H1 (cell line): ENCODE results near the gene SLC25A39. TPM values are rescaled to one million over a fixed set of nuclear protein-coding genes. Genes with fewer than 3 reads are reported as not detected.

Source experiments
- CTCF ChIA-PET: fragments of 300-600 bp; sonication (Branson Sonifier 250); formaldehyde crosslinking; loops from one replicate; lab custom pipeline; 2021; ENCODE audit not compliant: partially characterized antibody; lab: Charles Lee
- POLR2A ChIA-PET: fragments of 300-600 bp; sonication (Branson Sonifier 250); formaldehyde crosslinking; loops from one replicate; lab custom pipeline; 2021; ENCODE audit warnings: inconsistent platforms; ENCODE audit not compliant: partially characterized antibody; lab: Charles Lee
- DNase-seq, 2 experiments: peaks; one replicate each; pipeline versions ENCODE4 v3.0.0 to v3.0.0-alpha.2; 2010 to 2022; ENCODE audit warnings: low spot score in 2 of 2, low read depth in 1 of 2, mixed read lengths in 1 of 2
- FAIRE-seq: peaks from 2 replicates; lab custom pipeline; 2011; peaks lifted over from hg19 to GRCh38; lab: Jason Lieb, UNC
- H2AFZ ChIP-seq: 2 replicates; pipeline ENCODE4 v1.8.1; 2012; ENCODE audit warnings: low read length, inconsistent platforms
- H2AK5ac ChIP-seq: 2 replicates; pipeline ENCODE4 v1.6.1; 2013; ENCODE audit warnings: low read depth, low read length
- H2BK120ac ChIP-seq: replicated peaks from 2 replicates; pipeline ENCODE3; 2013; ENCODE audit warnings: low read depth, low read length, inconsistent platforms
- H2BK12ac ChIP-seq: 2 replicates; pipeline ENCODE4 v1.6.1; 2013; ENCODE audit warnings: low read depth, low read length
- H2BK15ac ChIP-seq: 2 replicates; pipeline ENCODE4 v1.6.1; 2013; ENCODE audit warnings: low read length
- H2BK20ac ChIP-seq: 2 replicates; pipeline ENCODE4 v1.6.1; 2013; ENCODE audit warnings: low read length
- H2BK5ac ChIP-seq: 2 replicates; pipeline ENCODE4 v1.6.1; 2013; ENCODE audit warnings: low read depth, low read length
- H3K14ac ChIP-seq: 2 replicates; pipeline ENCODE4 v1.6.1; 2013; ENCODE audit warnings: inconsistent platforms; ENCODE audit not compliant: insufficient read length
- H3K18ac ChIP-seq: 2 replicates; pipeline ENCODE4 v1.6.1; 2013; ENCODE audit warnings: low read length; ENCODE audit errors: extremely low read depth
- H3K23ac ChIP-seq: 2 replicates; pipeline ENCODE4 v1.6.1; 2013; ENCODE audit warnings: inconsistent platforms; ENCODE audit not compliant: insufficient read length
- H3K23me2 ChIP-seq: 2 replicates; pipeline ENCODE4 v1.6.1; 2013; ENCODE audit warnings: low read depth, low read length
- H3K27ac ChIP-seq: 2 replicates; pipeline ENCODE4 v1.6.1; 2011; ENCODE audit warnings: low read depth, low read length, inconsistent platforms
- H3K27me3 ChIP-seq, 4 experiments: replicated peaks in 1 of 4; 1 replicate in 1 of 4; 2 replicates in 3 of 4; pipeline versions ENCODE4 v1.6.1 to v1.8.1; 2011 to 2013; ENCODE audit warnings: low read length in 3 of 4, mild to moderate bottlenecking in 3 of 4, inconsistent platforms in 2 of 4, mixed read lengths in 2 of 4, moderate library complexity in 1 of 4; ENCODE audit not compliant: control insufficient read depth in 3 of 4, insufficient read depth in 3 of 4; ENCODE audit errors: extremely low read depth in 1 of 4
- H3K36me3 ChIP-seq, 4 experiments: 2 replicates each; pipeline versions ENCODE4 v1.6.1 to v1.8.1; 2011 to 2013; ENCODE audit warnings: mild to moderate bottlenecking in 4 of 4, low read length in 3 of 4, moderate library complexity in 2 of 4, control low read depth in 1 of 4, inconsistent platforms in 1 of 4; ENCODE audit not compliant: insufficient read depth in 4 of 4, control insufficient read depth in 2 of 4
- H3K4ac ChIP-seq: replicated peaks from 2 replicates; pipeline ENCODE3; 2013; ENCODE audit warnings: low read length, low read depth, mixed read lengths, inconsistent platforms; ENCODE audit not compliant: insufficient read length
- H3K4me1 ChIP-seq, 4 experiments: replicated peaks in 1 of 4; 1 replicate in 1 of 4; 2 replicates in 3 of 4; pipeline versions ENCODE4 v1.6.1 to v1.8.1; 2011 to 2013; ENCODE audit warnings: low read length in 3 of 4, inconsistent platforms in 2 of 4, mixed read lengths in 1 of 4; ENCODE audit not compliant: insufficient read depth in 4 of 4, control insufficient read depth in 3 of 4
- H3K4me2 ChIP-seq, 2 experiments: 2 replicates each; pipeline versions ENCODE4 v1.6.1 to v1.8.1; 2011 to 2013; ENCODE audit warnings: low read depth in 2 of 2, low read length in 2 of 2, control low read depth in 1 of 2, inconsistent platforms in 1 of 2, mild to moderate bottlenecking in 1 of 2; ENCODE audit not compliant: insufficient read depth in 1 of 2
- H3K4me3 ChIP-seq, 4 experiments: fragments of 200-600, 300-600 bp in 1 of 4; sonication (generic), shearing (Covaris generic), sonication (Bioruptor Twin) in 1 of 4; 2 replicates each; pipeline versions ENCODE4 v1.5.1 to v1.8.1; 2011 to 2016; ENCODE audit warnings: low read length in 4 of 4, low read depth in 3 of 4, control low read depth in 2 of 4, inconsistent platforms in 2 of 4, mild to moderate bottlenecking in 2 of 4, mixed read lengths in 1 of 4, moderate library complexity in 1 of 4; ENCODE audit not compliant: insufficient read depth in 2 of 4; ENCODE audit errors: extremely low read depth in 1 of 4
- H3K56ac ChIP-seq: replicated peaks from 2 replicates; pipeline ENCODE3; 2013; ENCODE audit warnings: low read depth, mild to moderate bottlenecking, mixed read lengths, low read length, inconsistent platforms; ENCODE audit not compliant: insufficient read length
- H3K79me1 ChIP-seq: 2 replicates; pipeline ENCODE4 v1.6.1; 2013; ENCODE audit warnings: low read depth, low read length, control low read depth
- H3K79me2 ChIP-seq, 2 experiments: 2 replicates each; pipeline versions ENCODE4 v1.6.1 to v1.8.1; 2012 to 2013; ENCODE audit warnings: low read length in 2 of 2, mild to moderate bottlenecking in 2 of 2, inconsistent platforms in 1 of 2; ENCODE audit not compliant: insufficient read depth in 2 of 2, control insufficient read depth in 1 of 2
- H3K9ac ChIP-seq, 4 experiments: replicated peaks in 1 of 4; 1 replicate in 1 of 4; 2 replicates in 3 of 4; pipeline versions ENCODE4 v1.6.1 to v1.8.1; 2011 to 2013; ENCODE audit warnings: low read depth in 3 of 4, low read length in 3 of 4, control low read depth in 2 of 4, mild to moderate bottlenecking in 2 of 4, moderate library complexity in 2 of 4, inconsistent platforms in 1 of 4; ENCODE audit errors: extremely low read depth in 1 of 4
- H3K9me3 ChIP-seq, 2 experiments: 2 replicates each; pipeline versions ENCODE4 v1.6.1 to v1.8.1; 2012 to 2013; ENCODE audit warnings: mild to moderate bottlenecking in 2 of 2, moderate library complexity in 2 of 2, control low read depth in 1 of 2, inconsistent platforms in 1 of 2, low read depth in 1 of 2, low read length in 1 of 2, mixed read lengths in 1 of 2; ENCODE audit not compliant: insufficient read depth in 2 of 2
- H4K20me1 ChIP-seq, 2 experiments: replicated peaks in 1 of 2; 2 replicates each; pipeline versions ENCODE3 to v1.8.1; 2011 to 2013; ENCODE audit warnings: inconsistent platforms in 2 of 2, low read length in 2 of 2, mild to moderate bottlenecking in 1 of 2; ENCODE audit not compliant: insufficient read depth in 2 of 2, control insufficient read depth in 1 of 2
- H4K5ac ChIP-seq: 2 replicates; pipeline ENCODE4 v1.6.1; 2013; ENCODE audit warnings: low read length, low read depth, mixed read lengths, inconsistent platforms; ENCODE audit not compliant: insufficient read length
- H4K8ac ChIP-seq: 2 replicates; pipeline ENCODE4 v1.8.0; 2013; ENCODE audit warnings: mild to moderate bottlenecking, moderate library complexity, low read length, inconsistent platforms; ENCODE audit not compliant: insufficient read depth; ENCODE audit errors: extremely low read depth
- H4K91ac ChIP-seq: replicated peaks from 2 replicates; pipeline ENCODE3; 2013; ENCODE audit warnings: low read length, mixed read lengths, inconsistent platforms; ENCODE audit not compliant: insufficient read length
- CBX8 ChIP-seq: fragments of 300-800, 300-1000 bp; sonication (generic); IDR thresholded peaks from 2 replicates; pipeline ENCODE4 v1.7.1; 2016; ENCODE audit warnings: low read depth, low read length, borderline replicate concordance
- E2F6 ChIP-seq: IDR thresholded peaks from 2 replicates; pipeline ENCODE4 v1.6.1; 2012; ENCODE audit warnings: inconsistent platforms
- FOSL1 ChIP-seq: IDR thresholded peaks from 2 replicates; pipeline ENCODE4 v1.6.1; 2011; ENCODE audit warnings: mild to moderate bottlenecking, low read depth, low read length, moderate library complexity; ENCODE audit not compliant: insufficient read depth
- KDM5A ChIP-seq: fragments of 200-600 bp; IDR thresholded peaks from 2 replicates; pipeline ENCODE4 v1.7.1; 2012; ENCODE audit warnings: mild to moderate bottlenecking, low read length, inconsistent platforms, mixed read lengths
- RBBP5 ChIP-seq: IDR thresholded peaks from 2 replicates; pipeline ENCODE4 v1.7.1; 2012; ENCODE audit warnings: low read depth, mild to moderate bottlenecking, inconsistent platforms, low read length, moderate library complexity, borderline replicate concordance
- WGBS, 2 experiments: shearing (Covaris generic) in 1 of 2; methylation state at CpG; one replicate each; pipeline versions ENCODE4 v1.1.6 to v1.1.7; 2013 to 2015; ENCODE audit warnings: low lambda C conversion rate in 2 of 2, mixed read lengths in 2 of 2, inconsistent platforms in 1 of 2, low coverage in 1 of 2, missing lambda C conversion rate in 1 of 2; ENCODE audit not compliant: insufficient replicate concordance in 2 of 2, insufficient coverage in 1 of 2, insufficient read length in 1 of 2; ENCODE audit errors: extremely low coverage in 1 of 2, missing lambda C conversion rate in 1 of 2; 5-methylcytosine and 5-hydroxymethylcytosine counted together
- polyA plus RNA-seq, 7 experiments: library from polyadenylated mRNA; depleted of rRNA in 3 of 7; stranded (reverse) in 5 of 7; unstranded in 2 of 7; fragments of >200 nt in 5 of 7; fragments of 200-250 nt in 2 of 7; gene quantifications; 1 replicate in 5 of 7; 2 replicates in 1 of 7; 4 replicates in 1 of 7; pipeline versions ENCODE4 v1.2.1 to v1.2.3, GENCODE V29; 2011 to 2013; ENCODE audit warnings: missing spikeins in 2 of 7, mixed read lengths in 2 of 7
- total RNA-seq: library from RNA; stranded (reverse); fragmentation: NEBNext Ultra II Directional; extraction: Animal tissue kit (Norgen Biotek cat#: 25700); gene quantifications from 2 replicates; pipeline ENCODE4 v1.2.1, GENCODE V29; 2021

Gene SLC25A39
- total and polyA plus RNA-seq, 2 of the 8 experiments (the other 6 are each of a cell fraction or from before 2014, with no cell fraction given), result 200 to 291 TPM

- H3K27me3 ChIP-seq, result peaks cover 0 to 2% (median under 1%) of the 10 kb centered on the region in 4 experiments; a peak in 1 of 7 replicates
- no peak overlapping the region for H3K18ac ChIP-seq
- H2BK20ac ChIP-seq, result no peak overlapping the region
- FAIRE-seq (no peak), DNase-seq (no peak)
- H3K27ac ChIP-seq, result no peak overlapping the region
- H4K91ac ChIP-seq, result no peak overlapping the region
- no peak overlapping the region for H3K14ac ChIP-seq
- H3K56ac ChIP-seq, result no peak overlapping the region
- POLR2A ChIA-PET, result interaction anchor here (1.0 to 2.1 kb wide), 2 partner anchors 18 to 21 kb away, joined by 3 to 5 read pairs; no protein-coding TSS in a partner anchor
- H4K20me1 ChIP-seq, result no peaks in the 10 kb centered on the region
- H3K79me1 ChIP-seq, result no peaks in the 10 kb centered on the region
- H3K4me3 ChIP-seq, result no peak overlapping the region
- H3K23ac ChIP-seq, result no peak overlapping the region
- H2BK12ac ChIP-seq, result no peak overlapping the region
- 85% methylated on average over 3 of the region's 3 CpGs; no CpG with 5 or more reads in 1 of the 2 experiments for WGBS, 2 experiments
- no peaks in the 10 kb centered on the region for H3K23me2 ChIP-seq
- H3K4me2 ChIP-seq, result no peak overlapping the region
- H3K9ac ChIP-seq, result no peak overlapping the region
- no peak overlapping the region for H2BK120ac ChIP-seq
- CTCF ChIA-PET, result interaction anchor here (0.6 to 11.0 kb wide), 9 partner anchors 9 to 213 kb away, joined by 3 to 158 read pairs (median 7); partner anchors contain the start of gene GRN
- H3K9me3 ChIP-seq, result no peaks in the 10 kb centered on the region
- no peak overlapping the region for H2BK15ac ChIP-seq
- no peak overlapping the region for H4K5ac ChIP-seq
- no peak overlapping the region for H2AK5ac ChIP-seq
- H2BK5ac ChIP-seq, result no peak overlapping the region
- peaks cover 0 to 2% (median 2%) of the 10 kb centered on the region in 4 experiments; a peak in 5 of 7 replicates for H3K4me1 ChIP-seq
- no peak overlapping the region for H2AFZ ChIP-seq
- no peak overlapping the region for H3K4ac ChIP-seq
- H4K8ac ChIP-seq, result peak overlapping the region; percentile 46; the same call in 1 of the 2 replicates
- H3K79me2 ChIP-seq, result no peaks in the 10 kb centered on the region
- no peaks in the 10 kb centered on the region for H3K36me3 ChIP-seq
- TF ChIP-seq KDM5A (no peak), RBBP5 (no peak), CBX8 (no peak), E2F6 (no peak), FOSL1 (no peak)
These were observed 10.9 kb upstream of the SLC25A39 start for GRCh38 chr17:44335564-44335963.
